Sigmoid colon (tissue), 7 donors: Measurements from ENCODE around the gene TCF25. TPM values are rescaled to one million over a fixed set of nuclear protein-coding genes. Genes with fewer than 3 reads are reported as not detected.
"Not testable (repeated sequence)": the region's sequence is repeated elsewhere in the genome, so short reads cannot be mapped to it uniquely, and the experiment has no call there.

Experiments used
- DNase-seq: peaks from one replicate; pipeline ENCODE4 v3.0.0-alpha.2; 2019
- H3K27ac ChIP-seq, 4 donors: fragments of 200-600 bp; sonication (generic); one replicate each; pipeline ENCODE4 v1.5.1; 2016 to 2019; ENCODE audit warnings: mild to moderate bottlenecking in 1 of 4
- H3K27me3 ChIP-seq, 3 donors: fragments of 200-600 bp; sonication (generic); one replicate each; pipeline ENCODE4 v1.5.1; 2019; ENCODE audit warnings: mild to moderate bottlenecking in 1 of 3
- H3K36me3 ChIP-seq, 4 donors: fragments of 200-600 bp; sonication (generic); one replicate each; pipeline ENCODE4 v1.5.1; 2016 to 2019
- H3K4me1 ChIP-seq, 4 donors: fragments of 200-600 bp; sonication (generic); one replicate each; pipeline ENCODE4 v1.5.1; 2017 to 2019
- H3K4me3 ChIP-seq, 4 donors: fragments of 200-600 bp; sonication (generic); one replicate each; pipeline ENCODE4 v1.5.1; 2017 to 2019; ENCODE audit warnings: mild to moderate bottlenecking in 2 of 4, moderate library complexity in 1 of 4
- H3K9me3 ChIP-seq, 4 donors: fragments of 200-600 bp in 3 of 4; sonication (generic) in 3 of 4; one replicate each; pipeline versions ENCODE4 v1.5.1 to v1.6.1; 2013 to 2019
- EP300 ChIP-seq, 4 donors: sonication (generic); formaldehyde crosslinking; IDR thresholded peaks; one replicate each; pipeline ENCODE4 v1.6.1; 2017; ENCODE audit warnings: antibody characterized with exemption in 4 of 4
- POLR2A ChIP-seq, 2 donors: fragments of 450-650 bp; IDR thresholded peaks; one replicate each; pipeline ENCODE4 v1.6.1; 2016; ENCODE audit warnings: antibody characterized with exemption in 2 of 2, mild to moderate bottlenecking in 2 of 2, moderate library complexity in 2 of 2
- POLR2AphosphoS5 ChIP-seq, 4 donors: sonication (generic); formaldehyde crosslinking; IDR thresholded peaks; one replicate each; pipeline ENCODE4 v1.6.1; 2017; ENCODE audit warnings: antibody characterized with exemption in 4 of 4
- WGBS, 2 donors: extraction: QIAGEN DNeasy Blood & Tissue Kit; methylation state at CpG; one replicate each; pipeline ENCODE4 v1.1.7; 2013; 5-methylcytosine and 5-hydroxymethylcytosine counted together
- intact Hi-C: fragments of 100-400 bp; cut with DNase I; formaldehyde crosslinking; loops from one replicate; pipeline ENCODE4 v1.15.1; 2023
- polyA plus RNA-seq, 3 donors: library from polyadenylated mRNA; stranded (reverse); fragments of 200-250 nt; gene quantifications; one replicate each; pipeline ENCODE4 v1.2.3, GENCODE V29; 2013
- total RNA-seq, 4 donors: library from RNA; depleted of rRNA; stranded (reverse); fragments of >200 nt; gene quantifications; one replicate each; pipeline ENCODE4 v1.1.0, GENCODE V29; 2016
- TF ChIP-seq, protein P1 (sequence below), 4 experiments: fragments of 450-650 bp in 3 of 4; fragments of 200-600 bp in 1 of 4; IDR thresholded peaks; one replicate each; pipeline ENCODE4 v1.5.1; 2016 to 2019; ENCODE audit warnings: antibody characterized with exemption in 4 of 4, mild to moderate bottlenecking in 3 of 4, moderate library complexity in 2 of 4
- donor health status: healthy with polysubstance abuse.
- donor health status: Bipolar disorder and iron deficiency.
- donor health status: healthy.

The TCF25 gene
- total and polyA plus RNA-seq, 7 donors: 89.7 to 244 (median 132) TPM

DNA sequence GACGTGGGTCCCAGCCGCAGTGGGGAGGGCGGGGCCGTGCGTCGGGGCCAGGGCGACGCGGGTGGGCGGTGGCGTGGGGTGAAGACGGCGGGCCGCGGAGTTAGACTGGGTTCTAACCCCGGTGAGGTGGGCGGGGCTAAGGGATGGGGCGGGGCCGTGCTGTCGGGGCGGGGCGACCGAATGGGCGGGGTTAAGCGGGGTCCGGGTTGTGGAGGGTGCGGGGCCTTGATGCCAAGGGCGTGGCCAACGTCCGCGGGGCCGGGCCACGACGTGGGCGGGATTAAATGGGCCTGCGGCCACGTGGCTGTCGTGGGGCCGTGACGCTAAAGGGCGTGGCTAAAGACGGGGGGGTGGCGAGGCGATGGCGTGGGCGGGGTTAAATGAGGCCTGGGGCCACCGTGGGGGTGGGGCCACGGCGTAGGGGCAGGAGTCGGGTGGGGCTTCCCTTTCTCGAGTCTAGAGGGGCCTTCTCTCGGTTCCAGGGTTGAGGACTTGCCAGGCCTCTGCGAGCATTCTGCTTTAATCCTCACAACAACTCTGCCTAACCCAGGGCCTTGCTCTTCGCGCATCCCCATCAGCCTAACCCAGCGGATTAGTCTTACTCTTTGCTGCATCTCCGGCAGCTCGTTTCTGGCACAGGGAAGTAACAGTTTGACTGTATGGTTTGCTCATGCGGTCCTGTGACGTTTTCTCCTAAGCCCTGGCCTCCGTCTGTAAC, 739 bp downstream of the TCF25 start:
- Histone ChIP-seq H3K27ac (peak overlapping the region; percentile 99 to 100 (median 100)), H3K36me3 (peaks cover 0 to 18% (median 6%) of the 10 kb centered on the region in 4 donors), H3K4me3 (peak overlapping the region; percentile 84 to 95 (median 91)), H3K4me1 (peaks cover 0 to 28% (median 22%) of the 10 kb centered on the region in 4 donors), H3K27me3 (no peaks in the 10 kb centered on the region), H3K9me3 (no peaks in the 10 kb centered on the region)
- DNase-seq: peak; percentile 98
- 4 to 5% methylated on average over 61 of the region's 61 CpGs for WGBS, 2 donors
- intact Hi-C loops: loop anchor here (5.0 kb wide), 2 partner anchors 57 to 187 kb away; partner anchors contain the start of genes CDK10 and FANCA
- TF ChIP-seq, protein P1, sequence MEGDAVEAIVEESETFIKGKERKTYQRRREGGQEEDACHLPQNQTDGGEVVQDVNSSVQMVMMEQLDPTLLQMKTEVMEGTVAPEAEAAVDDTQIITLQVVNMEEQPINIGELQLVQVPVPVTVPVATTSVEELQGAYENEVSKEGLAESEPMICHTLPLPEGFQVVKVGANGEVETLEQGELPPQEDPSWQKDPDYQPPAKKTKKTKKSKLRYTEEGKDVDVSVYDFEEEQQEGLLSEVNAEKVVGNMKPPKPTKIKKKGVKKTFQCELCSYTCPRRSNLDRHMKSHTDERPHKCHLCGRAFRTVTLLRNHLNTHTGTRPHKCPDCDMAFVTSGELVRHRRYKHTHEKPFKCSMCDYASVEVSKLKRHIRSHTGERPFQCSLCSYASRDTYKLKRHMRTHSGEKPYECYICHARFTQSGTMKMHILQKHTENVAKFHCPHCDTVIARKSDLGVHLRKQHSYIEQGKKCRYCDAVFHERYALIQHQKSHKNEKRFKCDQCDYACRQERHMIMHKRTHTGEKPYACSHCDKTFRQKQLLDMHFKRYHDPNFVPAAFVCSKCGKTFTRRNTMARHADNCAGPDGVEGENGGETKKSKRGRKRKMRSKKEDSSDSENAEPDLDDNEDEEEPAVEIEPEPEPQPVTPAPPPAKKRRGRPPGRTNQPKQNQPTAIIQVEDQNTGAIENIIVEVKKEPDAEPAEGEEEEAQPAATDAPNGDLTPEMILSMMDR (IDR thresholded peaks at IDR 0.05): no peak
- TF ChIP-seq POLR2AphosphoS5 (IDR thresholded peaks at IDR 0.05) (peak in 1 of 4 donors; percentile 26), EP300 (IDR thresholded peaks at IDR 0.05) (peak in 1 of 4 donors; percentile 72)

DNA sequence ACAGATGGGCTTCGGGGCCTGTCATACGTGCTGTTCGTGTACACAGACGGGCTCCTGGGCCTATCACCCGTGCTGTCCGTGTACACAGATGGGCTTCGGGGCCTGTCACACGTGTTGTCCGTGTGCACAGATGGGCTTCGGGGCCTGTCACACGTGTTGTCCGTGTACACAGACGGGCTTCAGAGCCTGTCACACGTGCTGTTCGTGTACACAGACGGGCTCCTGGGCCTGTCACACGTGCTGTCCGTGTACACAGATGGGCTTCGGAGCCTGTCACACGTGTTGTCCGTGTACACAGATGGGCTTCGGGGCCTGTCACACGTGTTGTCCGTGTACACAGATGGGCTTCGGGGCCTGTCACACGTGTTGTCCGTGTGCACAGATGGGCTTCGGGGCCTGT, 5.7 kb downstream of the TCF25 start:
- DNase-seq, H3K4me3 ChIP-seq, H3K27me3 ChIP-seq, H3K9me3 ChIP-seq, H3K27ac ChIP-seq, intact Hi-C loops: not testable (repeated sequence)
- peaks cover 0 to 18% (median 12%) of the 10 kb centered on the region in 4 donors for H3K4me1 ChIP-seq
- 97% methylated on average over 28 of the region's 28 CpGs for WGBS, 2 donors
- peaks cover 11 to 64% (median 29%) of the 10 kb centered on the region in 4 donors for H3K36me3 ChIP-seq

DNA sequence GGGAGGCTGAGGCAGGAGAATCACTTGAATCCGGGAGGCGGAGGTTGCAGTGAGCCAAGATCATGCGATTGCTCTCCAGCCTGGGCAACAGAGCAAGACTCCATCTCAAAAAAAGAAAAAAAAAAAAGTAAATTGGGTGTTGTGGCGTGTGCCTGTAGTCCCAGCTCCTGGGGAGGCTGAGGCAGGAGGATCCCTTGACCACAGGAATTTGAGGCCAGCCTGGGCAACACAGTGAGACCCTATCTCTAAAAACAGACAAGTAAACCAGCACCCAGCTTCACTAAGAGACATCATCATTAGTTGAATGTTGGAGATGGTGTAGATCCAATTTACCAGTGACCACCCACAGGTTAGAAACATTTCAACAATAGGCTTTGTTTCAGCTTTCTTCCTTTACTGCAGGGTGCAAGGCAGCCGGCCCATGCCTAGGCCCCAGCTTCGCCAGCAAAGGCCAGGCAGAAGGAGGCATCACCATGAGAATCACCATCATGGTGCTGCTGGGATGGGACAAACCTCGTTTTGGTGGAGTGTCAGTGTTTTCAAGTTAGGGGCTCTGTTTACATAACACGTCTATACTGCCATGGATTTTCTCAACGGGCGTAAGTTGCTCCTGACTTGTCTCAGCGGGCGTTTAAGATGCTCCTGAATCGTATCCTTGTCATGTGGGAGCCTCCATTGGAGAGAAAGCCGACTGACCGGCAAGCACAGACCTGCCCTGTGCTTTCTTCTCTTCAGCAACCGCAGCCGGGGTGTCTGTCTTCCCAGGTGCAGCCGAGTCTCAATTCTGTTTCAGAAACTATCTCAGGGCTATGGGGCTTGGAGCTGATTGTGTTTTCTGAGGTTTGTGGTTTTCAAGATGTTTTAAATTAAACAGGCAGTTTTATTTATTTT, 7.3 kb downstream of the TCF25 start:
- Histone ChIP-seq H3K27me3 (no peaks in the 10 kb centered on the region), H3K9me3 (no peaks in the 10 kb centered on the region), H3K4me3 (no peak overlapping the region), H3K27ac (no peak overlapping the region), H3K36me3 (peaks cover 15 to 80% (median 41%) of the 10 kb centered on the region in 4 donors), H3K4me1 (peaks cover 0 to 7% (median 1%) of the 10 kb centered on the region in 4 donors)
- no peak for DNase-seq
- intact Hi-C loops: no loop called here
- 89 to 90% methylated on average over 18 of the region's 18 CpGs for WGBS, 2 donors
- TF ChIP-seq EP300 (IDR thresholded peaks at IDR 0.05): no peak
- no peak for TF ChIP-seq POLR2A (IDR thresholded peaks at IDR 0.05)
- no peak for TF ChIP-seq POLR2AphosphoS5 (IDR thresholded peaks at IDR 0.05)
- TF ChIP-seq, protein P1 (IDR thresholded peaks at IDR 0.05): no peak

DNA sequence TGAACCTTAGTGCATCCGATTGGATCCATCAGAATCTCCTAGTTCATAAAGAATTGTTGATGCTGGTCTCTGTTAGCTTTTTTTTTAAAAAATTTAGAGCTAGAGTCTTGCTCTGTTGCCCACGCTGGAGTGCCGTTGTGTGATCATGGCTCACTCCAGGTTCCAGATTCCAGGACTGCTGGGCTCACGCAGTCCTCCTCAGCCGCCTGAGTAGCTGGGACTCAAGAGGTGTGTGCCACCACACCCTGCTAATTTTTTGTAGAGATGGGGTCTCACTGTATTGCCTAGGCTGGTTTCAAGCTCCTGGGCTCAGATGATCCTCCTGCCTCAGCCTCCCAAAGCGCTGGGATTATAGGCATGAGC, 8.0 kb downstream of the TCF25 start:
- TF ChIP-seq, protein P1 (IDR thresholded peaks at IDR 0.05): no peak
- TF ChIP-seq POLR2A (IDR thresholded peaks at IDR 0.05): no peak
- no peak for TF ChIP-seq POLR2AphosphoS5 (IDR thresholded peaks at IDR 0.05)
- TF ChIP-seq EP300 (IDR thresholded peaks at IDR 0.05): no peak
- Histone ChIP-seq H3K9me3 (no peaks in the 10 kb centered on the region), H3K27ac (no peak overlapping the region), H3K4me3 (no peak overlapping the region), H3K27me3 (no peaks in the 10 kb centered on the region), H3K4me1 (peaks cover 0 to 2% (median under 1%) of the 10 kb centered on the region in 4 donors), H3K36me3 (peaks cover 15 to 80% (median 47%) of the 10 kb centered on the region in 4 donors)
- intact Hi-C loops: no loop called here
- DNase-seq: no peak
- WGBS, 2 donors: 92 to 95% methylated on average over 6 of the region's 6 CpGs
